DMS79 (cell line): ENCODE results near the gene TEC.
"Not testable (repeated sequence)": the region's sequence is repeated elsewhere in the genome, so short reads cannot be mapped to it uniquely, and the experiment has no call there.

Experiments used
- DNase-seq: peaks from one replicate; lab custom pipeline; 2025; lab: John Stamatoyannopoulos, UW

The TEC gene

GRCh38 chr4:48195853-48196252, 73.8 kb downstream of the TEC start:
- no peak for DNase-seq

- no peak for DNase-seq
Observed at GRCh38 chr4:48195374-48195773, 74.3 kb downstream of the TEC start.

GRCh38 chr4:48194971-48195370, 74.7 kb downstream of the TEC start:
- no peak for DNase-seq

GRCh38 chr4:48193921-48194468, 75.6 kb downstream of the TEC start:
- DNase-seq, result no peak

GRCh38 chr4:48193096-48193836, 76.4 kb downstream of the TEC start:
- no peak for DNase-seq

GRCh38 chr4:48191758-48192157, 77.9 kb downstream of the TEC start:
- no peak for DNase-seq

- no peak for DNase-seq
Observed at GRCh38 chr4:48190839-48191238, 78.8 kb downstream of the TEC start.

GRCh38 chr4:48189731-48190130, 79.9 kb downstream of the TEC start:
- DNase-seq, result no peak

- no peak for DNase-seq
Observed at GRCh38 chr4:48188390-48188789, 81.2 kb downstream of the TEC start.

GRCh38 chr4:48187813-48188212, 81.8 kb downstream of the TEC start:
- no peak for DNase-seq

- not testable (repeated sequence) for DNase-seq
Observed at GRCh38 chr4:48187066-48187465, 82.6 kb downstream of the TEC start.

GRCh38 chr4:48186394-48186793, 83.2 kb downstream of the TEC start:
- DNase-seq, result not testable (repeated sequence)

- DNase-seq, result no peak
Observed at GRCh38 chr4:48184882-48185281, 84.8 kb downstream of the TEC start.

- no peak for DNase-seq
Observed at GRCh38 chr4:48180234-48180633, 89.4 kb downstream of the TEC start.

- no peak for DNase-seq
Observed at GRCh38 chr4:48178931-48179330, 90.7 kb downstream of the TEC start.

- no peak for DNase-seq
Observed at GRCh38 chr4:48175806-48176205, 93.8 kb downstream of the TEC start.

GRCh38 chr4:48175328-48175727, 94.3 kb downstream of the TEC start:
- no peak for DNase-seq

GRCh38 chr4:48173056-48173991, 96.3 kb downstream of the TEC start:
- no peak for DNase-seq

- no peak for DNase-seq
Observed at GRCh38 chr4:48172651-48173050, 97.0 kb downstream of the TEC start.

- no peak for DNase-seq
Observed at GRCh38 chr4:48169636-48170035, 100.0 kb downstream of the TEC start.

GRCh38 chr4:48167538-48168263, 101.9 kb downstream of the TEC start:
- DNase-seq, result no peak

GRCh38 chr4:48164561-48164960, 105.1 kb downstream of the TEC start:
- DNase-seq, result not testable (repeated sequence)
